ENCODE measurements around the gene VPS45.

DNA sequence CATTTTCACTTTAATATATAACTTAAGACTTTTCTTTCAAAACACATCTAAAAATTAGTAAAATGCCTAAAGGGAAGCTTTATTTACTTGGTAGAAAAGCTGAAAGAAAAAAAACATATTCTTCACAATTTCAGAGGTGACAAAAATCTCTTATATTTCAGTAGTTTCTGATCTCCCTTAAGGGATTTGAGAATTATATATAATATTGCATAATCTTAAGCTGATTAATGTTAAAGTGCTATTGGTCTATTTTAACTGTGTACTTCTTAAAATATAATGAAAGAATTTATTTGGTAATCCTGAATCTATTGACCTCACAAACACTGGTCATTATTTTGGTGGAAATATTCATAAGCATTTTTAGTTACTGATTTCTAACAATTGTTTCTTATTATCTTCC lies 1.2 kb upstream of the VPS45 start:
- TF ChIP-seq, protein P1, sequence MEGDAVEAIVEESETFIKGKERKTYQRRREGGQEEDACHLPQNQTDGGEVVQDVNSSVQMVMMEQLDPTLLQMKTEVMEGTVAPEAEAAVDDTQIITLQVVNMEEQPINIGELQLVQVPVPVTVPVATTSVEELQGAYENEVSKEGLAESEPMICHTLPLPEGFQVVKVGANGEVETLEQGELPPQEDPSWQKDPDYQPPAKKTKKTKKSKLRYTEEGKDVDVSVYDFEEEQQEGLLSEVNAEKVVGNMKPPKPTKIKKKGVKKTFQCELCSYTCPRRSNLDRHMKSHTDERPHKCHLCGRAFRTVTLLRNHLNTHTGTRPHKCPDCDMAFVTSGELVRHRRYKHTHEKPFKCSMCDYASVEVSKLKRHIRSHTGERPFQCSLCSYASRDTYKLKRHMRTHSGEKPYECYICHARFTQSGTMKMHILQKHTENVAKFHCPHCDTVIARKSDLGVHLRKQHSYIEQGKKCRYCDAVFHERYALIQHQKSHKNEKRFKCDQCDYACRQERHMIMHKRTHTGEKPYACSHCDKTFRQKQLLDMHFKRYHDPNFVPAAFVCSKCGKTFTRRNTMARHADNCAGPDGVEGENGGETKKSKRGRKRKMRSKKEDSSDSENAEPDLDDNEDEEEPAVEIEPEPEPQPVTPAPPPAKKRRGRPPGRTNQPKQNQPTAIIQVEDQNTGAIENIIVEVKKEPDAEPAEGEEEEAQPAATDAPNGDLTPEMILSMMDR (IDR thresholded peaks at IDR 0.05): no peak
- TF ChIP-seq ZNF263 (CRISPR knock-in tag; IDR thresholded peaks at IDR 0.05; ENCODE audit: low read depth) (no peak), ZNF232 (CRISPR knock-in tag; IDR thresholded peaks at IDR 0.05) (no peak), NR2C2 (CRISPR knock-in tag; IDR thresholded peaks at IDR 0.05) (no peak), PRRX2 (CRISPR knock-in tag; IDR thresholded peaks at IDR 0.05) (no peak), RELA (CRISPR knock-in tag; IDR thresholded peaks at IDR 0.05; ENCODE audit: borderline replicate concordance) (no peak), ZNF416 (CRISPR knock-in tag; IDR thresholded peaks at IDR 0.05) (no peak), MYBL2 (CRISPR knock-in tag; IDR thresholded peaks at IDR 0.05) (no peak)
- TF ChIP-seq, protein P2, sequence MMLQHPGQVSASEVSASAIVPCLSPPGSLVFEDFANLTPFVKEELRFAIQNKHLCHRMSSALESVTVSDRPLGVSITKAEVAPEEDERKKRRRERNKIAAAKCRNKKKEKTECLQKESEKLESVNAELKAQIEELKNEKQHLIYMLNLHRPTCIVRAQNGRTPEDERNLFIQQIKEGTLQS (CRISPR knock-in tag; conservative IDR thresholded peaks at IDR 0.05): no peak
- TF ChIP-seq, protein P3, sequence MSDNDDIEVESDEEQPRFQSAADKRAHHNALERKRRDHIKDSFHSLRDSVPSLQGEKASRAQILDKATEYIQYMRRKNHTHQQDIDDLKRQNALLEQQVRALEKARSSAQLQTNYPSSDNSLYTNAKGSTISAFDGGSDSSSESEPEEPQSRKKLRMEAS (CRISPR knock-in tag; IDR thresholded peaks at IDR 0.05): no peak
- TF ChIP-seq, protein P4, sequence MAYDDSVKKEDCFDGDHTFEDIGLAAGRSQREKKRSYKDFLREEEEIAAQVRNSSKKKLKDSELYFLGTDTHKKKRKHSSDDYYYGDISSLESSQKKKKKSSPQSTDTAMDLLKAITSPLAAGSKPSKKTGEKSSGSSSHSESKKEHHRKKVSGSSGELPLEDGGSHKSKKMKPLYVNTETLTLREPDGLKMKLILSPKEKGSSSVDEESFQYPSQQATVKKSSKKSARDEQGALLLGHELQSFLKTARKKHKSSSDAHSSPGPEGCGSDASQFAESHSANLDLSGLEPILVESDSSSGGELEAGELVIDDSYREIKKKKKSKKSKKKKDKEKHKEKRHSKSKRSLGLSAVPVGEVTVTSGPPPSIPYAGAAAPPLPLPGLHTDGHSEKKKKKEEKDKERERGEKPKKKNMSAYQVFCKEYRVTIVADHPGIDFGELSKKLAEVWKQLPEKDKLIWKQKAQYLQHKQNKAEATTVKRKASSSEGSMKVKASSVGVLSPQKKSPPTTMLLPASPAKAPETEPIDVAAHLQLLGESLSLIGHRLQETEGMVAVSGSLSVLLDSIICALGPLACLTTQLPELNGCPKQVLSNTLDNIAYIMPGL (CRISPR knock-in tag; IDR thresholded peaks at IDR 0.05): no peak
- TF ChIP-seq, protein P5, sequence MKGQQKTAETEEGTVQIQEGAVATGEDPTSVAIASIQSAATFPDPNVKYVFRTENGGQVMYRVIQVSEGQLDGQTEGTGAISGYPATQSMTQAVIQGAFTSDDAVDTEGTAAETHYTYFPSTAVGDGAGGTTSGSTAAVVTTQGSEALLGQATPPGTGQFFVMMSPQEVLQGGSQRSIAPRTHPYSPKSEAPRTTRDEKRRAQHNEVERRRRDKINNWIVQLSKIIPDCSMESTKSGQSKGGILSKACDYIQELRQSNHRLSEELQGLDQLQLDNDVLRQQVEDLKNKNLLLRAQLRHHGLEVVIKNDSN (CRISPR knock-in tag; IDR thresholded peaks at IDR 0.05): no peak

Measured in WTC11 (cell line).